PFSK-1 (cell line): ENCODE measurements around the gene NPTX2.

Experiments
- FOXP2 ChIP-seq: optimal IDR thresholded peaks from 2 replicates; pipeline ENCODE3; 2011; ENCODE audit warnings: borderline replicate concordance, control low read depth, inconsistent platforms; ENCODE audit not compliant: insufficient read depth; ENCODE audit errors: extremely low read length, extremely low read depth
- POLR2AphosphoS5 ChIP-seq: IDR thresholded peaks from 2 replicates; pipeline ENCODE4 v1.6.1; 2012; ENCODE audit warnings: low read depth, mild to moderate bottlenecking, control low read depth, low read length, moderate library complexity
- TAF1 ChIP-seq: IDR thresholded peaks from 2 replicates; pipeline ENCODE4 v1.6.1; 2012; ENCODE audit warnings: low read length, control low read depth, borderline replicate concordance; ENCODE audit not compliant: insufficient read depth
- TF ChIP-seq, protein P1 (sequence below), 2 experiments: IDR thresholded peaks; 2 replicates each; pipeline versions ENCODE4 v1.6.1 to v1.8.0; 2011 to 2012; ENCODE audit warnings: low read depth in 2 of 2, low read length in 2 of 2, control low read depth in 1 of 2, inconsistent platforms in 1 of 2, mild to moderate bottlenecking in 1 of 2, moderate library complexity in 1 of 2; ENCODE audit not compliant: insufficient read depth in 1 of 2

DNA sequence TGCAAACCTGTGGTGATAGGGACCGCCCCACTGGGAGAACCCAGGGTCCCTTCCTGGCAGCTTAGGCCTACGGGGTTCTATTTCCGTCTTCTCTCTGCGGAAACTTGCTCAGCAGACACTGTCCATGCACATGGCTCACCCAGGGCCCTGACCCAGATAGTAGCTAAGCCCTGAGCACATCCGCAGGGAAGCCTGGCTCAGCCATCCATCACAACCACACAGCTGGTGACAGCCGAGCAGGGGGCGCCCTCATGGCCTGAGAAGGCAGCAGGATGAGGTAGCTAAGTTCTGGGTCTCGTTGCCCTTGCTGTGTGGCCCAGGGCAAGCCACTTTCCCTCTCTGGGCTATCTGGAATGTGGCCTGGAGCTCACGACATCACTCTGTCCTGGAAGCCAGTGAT, 23.3 kb downstream of the NPTX2 start:
- TF ChIP-seq TAF1 (no peak), POLR2AphosphoS5 (no peak), FOXP2 (no peak)
- TF ChIP-seq, protein P1, sequence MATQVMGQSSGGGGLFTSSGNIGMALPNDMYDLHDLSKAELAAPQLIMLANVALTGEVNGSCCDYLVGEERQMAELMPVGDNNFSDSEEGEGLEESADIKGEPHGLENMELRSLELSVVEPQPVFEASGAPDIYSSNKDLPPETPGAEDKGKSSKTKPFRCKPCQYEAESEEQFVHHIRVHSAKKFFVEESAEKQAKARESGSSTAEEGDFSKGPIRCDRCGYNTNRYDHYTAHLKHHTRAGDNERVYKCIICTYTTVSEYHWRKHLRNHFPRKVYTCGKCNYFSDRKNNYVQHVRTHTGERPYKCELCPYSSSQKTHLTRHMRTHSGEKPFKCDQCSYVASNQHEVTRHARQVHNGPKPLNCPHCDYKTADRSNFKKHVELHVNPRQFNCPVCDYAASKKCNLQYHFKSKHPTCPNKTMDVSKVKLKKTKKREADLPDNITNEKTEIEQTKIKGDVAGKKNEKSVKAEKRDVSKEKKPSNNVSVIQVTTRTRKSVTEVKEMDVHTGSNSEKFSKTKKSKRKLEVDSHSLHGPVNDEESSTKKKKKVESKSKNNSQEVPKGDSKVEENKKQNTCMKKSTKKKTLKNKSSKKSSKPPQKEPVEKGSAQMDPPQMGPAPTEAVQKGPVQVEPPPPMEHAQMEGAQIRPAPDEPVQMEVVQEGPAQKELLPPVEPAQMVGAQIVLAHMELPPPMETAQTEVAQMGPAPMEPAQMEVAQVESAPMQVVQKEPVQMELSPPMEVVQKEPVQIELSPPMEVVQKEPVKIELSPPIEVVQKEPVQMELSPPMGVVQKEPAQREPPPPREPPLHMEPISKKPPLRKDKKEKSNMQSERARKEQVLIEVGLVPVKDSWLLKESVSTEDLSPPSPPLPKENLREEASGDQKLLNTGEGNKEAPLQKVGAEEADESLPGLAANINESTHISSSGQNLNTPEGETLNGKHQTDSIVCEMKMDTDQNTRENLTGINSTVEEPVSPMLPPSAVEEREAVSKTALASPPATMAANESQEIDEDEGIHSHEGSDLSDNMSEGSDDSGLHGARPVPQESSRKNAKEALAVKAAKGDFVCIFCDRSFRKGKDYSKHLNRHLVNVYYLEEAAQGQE (IDR thresholded peaks at IDR 0.05; ENCODE audit: insufficient read depth in 1 of 2, low read depth in 2 of 2, low read length in 2 of 2), result no peak
